ENCODE results near the gene RAD51B. TPM values are rescaled to one million over a fixed set of nuclear protein-coding genes. Genes with fewer than 3 reads are reported as not detected.

Gene RAD51B
- total RNA-seq, 1 experiment from 2014 or later: 28.9 TPM

GRCh38 chr14:68230202-68230949 is 410.8 kb downstream of the RAD51B start:
- in situ Hi-C loops (cut with HindIII; ENCODE audit: low pct_unique_long_range_greater_than_20kb, low sequenced_read_pairs): no loop called here

GRCh38 chr14:68230950-68231717 is 411.6 kb downstream of the RAD51B start:
- no peak for DNase-seq (ENCODE audit: low read depth, low spot score)
- in situ Hi-C loops (cut with HindIII; ENCODE audit: low pct_unique_long_range_greater_than_20kb, low sequenced_read_pairs): no loop called here

More at GRCh38 chr14:68230202-68230949, 410.8 kb downstream of the RAD51B start:
- DNase-seq (ENCODE audit: low read depth, low spot score): no peak

- DNase-seq (ENCODE audit: low read depth, low spot score): no peak
- in situ Hi-C loops (cut with HindIII; ENCODE audit: low pct_unique_long_range_greater_than_20kb, low sequenced_read_pairs): no loop called here
Observed at GRCh38 chr14:68231898-68232297, 412.3 kb downstream of the RAD51B start.

GRCh38 chr14:68232300-68233055 is 412.9 kb downstream of the RAD51B start:
- peak; percentile 51 for DNase-seq (ENCODE audit: low read depth, low spot score)
- in situ Hi-C loops (cut with HindIII; ENCODE audit: low pct_unique_long_range_greater_than_20kb, low sequenced_read_pairs): no loop called here

GRCh38 chr14:68233101-68233784 is 413.7 kb downstream of the RAD51B start:
- in situ Hi-C loops (cut with HindIII; ENCODE audit: low pct_unique_long_range_greater_than_20kb, low sequenced_read_pairs): no loop called here
- no peak for DNase-seq (ENCODE audit: low read depth, low spot score)

GRCh38 chr14:68234101-68234905 is 414.7 kb downstream of the RAD51B start:
- in situ Hi-C loops (cut with HindIII; ENCODE audit: low pct_unique_long_range_greater_than_20kb, low sequenced_read_pairs): no loop called here
- no peak for DNase-seq (ENCODE audit: low read depth, low spot score)

- DNase-seq (ENCODE audit: low read depth, low spot score): no peak
- in situ Hi-C loops (cut with HindIII; ENCODE audit: low pct_unique_long_range_greater_than_20kb, low sequenced_read_pairs): no loop called here
Observed at GRCh38 chr14:68235011-68235410, 415.4 kb downstream of the RAD51B start.

- in situ Hi-C loops (cut with HindIII; ENCODE audit: low pct_unique_long_range_greater_than_20kb, low sequenced_read_pairs): no loop called here
- no peak for DNase-seq (ENCODE audit: low read depth, low spot score)
Observed at GRCh38 chr14:68236582-68237458, 417.2 kb downstream of the RAD51B start.

- in situ Hi-C loops (cut with HindIII; ENCODE audit: low pct_unique_long_range_greater_than_20kb, low sequenced_read_pairs): no loop called here
- DNase-seq (ENCODE audit: low read depth, low spot score): no peak
Observed at GRCh38 chr14:68238551-68238950, 419.0 kb downstream of the RAD51B start.

- no peak for DNase-seq (ENCODE audit: low read depth, low spot score)
- in situ Hi-C loops (cut with HindIII; ENCODE audit: low pct_unique_long_range_greater_than_20kb, low sequenced_read_pairs): no loop called here
Observed at GRCh38 chr14:68238976-68239375, 419.4 kb downstream of the RAD51B start.

- in situ Hi-C loops (cut with HindIII; ENCODE audit: low pct_unique_long_range_greater_than_20kb, low sequenced_read_pairs): no loop called here
Observed at GRCh38 chr14:68239988-68240771, 420.6 kb downstream of the RAD51B start.

GRCh38 chr14:68241862-68242487 is 422.4 kb downstream of the RAD51B start:
- DNase-seq (ENCODE audit: low read depth, low spot score): no peak
- in situ Hi-C loops (cut with HindIII; ENCODE audit: low pct_unique_long_range_greater_than_20kb, low sequenced_read_pairs): no loop called here

More at GRCh38 chr14:68239988-68240771, 420.6 kb downstream of the RAD51B start:
- no peak for DNase-seq (ENCODE audit: low read depth, low spot score)

- no peak for DNase-seq (ENCODE audit: low read depth, low spot score)
- in situ Hi-C loops (cut with HindIII; ENCODE audit: low pct_unique_long_range_greater_than_20kb, low sequenced_read_pairs): no loop called here
Observed at GRCh38 chr14:68243450-68244010, 424.0 kb downstream of the RAD51B start.

- in situ Hi-C loops (cut with HindIII; ENCODE audit: low pct_unique_long_range_greater_than_20kb, low sequenced_read_pairs): no loop called here
Observed at GRCh38 chr14:68244262-68244980, 424.8 kb downstream of the RAD51B start.

More at GRCh38 chr14:68244262-68244980, 424.8 kb downstream of the RAD51B start:
- DNase-seq (ENCODE audit: low read depth, low spot score): no peak

All from SK-MEL-5 (cell line).